Mesendoderm (in vitro differentiated cells): ENCODE results near the gene RBM6.

Experiments
- DNase-seq: peaks from one replicate; pipeline ENCODE4 v3.0.0; 2013
- H2AK5ac ChIP-seq: 2 replicates; pipeline ENCODE4 v1.6.1; 2013; ENCODE audit warnings: low read length, inconsistent platforms
- H2BK120ac ChIP-seq: 2 replicates; pipeline ENCODE4 v1.6.1; 2013; ENCODE audit warnings: low read depth, mild to moderate bottlenecking, low read length, moderate library complexity, mixed read lengths
- H2BK15ac ChIP-seq: replicated peaks from 2 replicates; pipeline ENCODE4 v1.6.1; 2013; ENCODE audit warnings: low read depth, mild to moderate bottlenecking, moderate library complexity
- H2BK5ac ChIP-seq: 2 replicates; pipeline ENCODE4 v1.6.1; 2013; ENCODE audit warnings: low read length, inconsistent platforms
- H3K18ac ChIP-seq: 2 replicates; pipeline ENCODE4 v1.6.1; 2013; ENCODE audit warnings: mild to moderate bottlenecking, low read length, mixed read lengths
- H3K23ac ChIP-seq: one replicate; pipeline ENCODE4 v1.6.1; 2013; ENCODE audit warnings: low read length
- H3K27ac ChIP-seq: 2 replicates; pipeline ENCODE4 v1.5.1; 2013; ENCODE audit warnings: low read depth, mild to moderate bottlenecking, inconsistent platforms, low read length, moderate library complexity
- H3K27me3 ChIP-seq: 2 replicates; pipeline ENCODE4 v1.6.1; 2013; ENCODE audit warnings: low read length, control low read depth, mild to moderate bottlenecking, inconsistent platforms; ENCODE audit not compliant: insufficient read depth, poor library complexity
- H3K36me3 ChIP-seq: 2 replicates; pipeline ENCODE4 v1.6.1; 2013; ENCODE audit warnings: low read length, inconsistent platforms; ENCODE audit not compliant: control insufficient read depth, insufficient read depth
- H3K4ac ChIP-seq: one replicate; pipeline ENCODE4 v1.6.1; 2013; ENCODE audit warnings: low read depth, mild to moderate bottlenecking, low read length, moderate library complexity
- H3K4me1 ChIP-seq: 2 replicates; pipeline ENCODE4 v1.6.1; 2013; ENCODE audit warnings: low read depth, low read length, inconsistent platforms; ENCODE audit not compliant: control insufficient read depth
- H3K4me2 ChIP-seq: 2 replicates; pipeline ENCODE4 v1.6.1; 2013; ENCODE audit warnings: low read length
- H3K4me3 ChIP-seq: 2 replicates; pipeline ENCODE4 v1.5.1; 2013; ENCODE audit warnings: mild to moderate bottlenecking, low read length
- H3K56ac ChIP-seq: one replicate; pipeline ENCODE4 v1.6.1; 2013; ENCODE audit warnings: low read length
- H3K79me1 ChIP-seq: 2 replicates; pipeline ENCODE4 v1.6.1; 2013; ENCODE audit warnings: low read length, inconsistent platforms
- H3K79me2 ChIP-seq: 2 replicates; pipeline ENCODE4 v1.6.1; 2013; ENCODE audit warnings: mild to moderate bottlenecking, low read length; ENCODE audit not compliant: control insufficient read depth, insufficient read depth
- H3K9ac ChIP-seq: 2 replicates; pipeline ENCODE4 v1.6.1; 2013; ENCODE audit warnings: low read length, inconsistent platforms
- H4K5ac ChIP-seq: one replicate; pipeline ENCODE4 v1.6.1; 2013; ENCODE audit warnings: low read length
- H4K8ac ChIP-seq: one replicate; pipeline ENCODE4 v1.6.1; 2013; ENCODE audit warnings: low read depth, mild to moderate bottlenecking, control low read depth, low read length, moderate library complexity
- WGBS: extraction: QIAGEN DNeasy Blood & Tissue Kit; methylation state at CpG from one replicate; pipeline ENCODE4 v1.1.7; 2013; ENCODE audit warnings: low lambda C conversion rate, missing lambda C conversion rate; ENCODE audit not compliant: insufficient coverage; ENCODE audit errors: extremely low coverage; 5-methylcytosine and 5-hydroxymethylcytosine counted together

RBM6 gene

GRCh38 chr3:49955636-49956035, 15.7 kb downstream of the RBM6 start:
- Histone ChIP-seq H3K4me1 (no peaks in the 10 kb centered on the region), H3K23ac (no peak overlapping the region), H3K27ac (no peak overlapping the region), H4K8ac (no peak overlapping the region), H3K36me3 (no peaks in the 10 kb centered on the region), H3K9ac (no peak overlapping the region), H3K79me2 (peaks cover 30% of the 10 kb centered on the region), H3K18ac (no peak overlapping the region), H3K27me3 (no peaks in the 10 kb centered on the region), H3K79me1 (peaks cover 4% of the 10 kb centered on the region), H3K4me2 (no peak overlapping the region), H3K56ac (no peak overlapping the region), H2BK15ac (no peak overlapping the region), H2AK5ac (no peak overlapping the region), H4K5ac (no peak overlapping the region), H3K4ac (no peak overlapping the region), H2BK5ac (no peak overlapping the region), H3K4me3 (no peak overlapping the region), H2BK120ac (no peak overlapping the region)
- WGBS: no CpG with 5 or more reads among the region's 3 CpGs
- DNase-seq: no peak

GRCh38 chr3:49966233-49966942, 26.4 kb downstream of the RBM6 start:
- Histone ChIP-seq H3K9ac (no peak overlapping the region), H4K8ac (no peak overlapping the region), H3K79me2 (no peaks in the 10 kb centered on the region), H2BK5ac (no peak overlapping the region), H3K4me3 (no peak overlapping the region), H3K4me1 (no peaks in the 10 kb centered on the region), H3K36me3 (no peaks in the 10 kb centered on the region), H3K27me3 (no peaks in the 10 kb centered on the region), H3K4me2 (no peak overlapping the region), H2BK15ac (no peak overlapping the region), H3K23ac (no peak overlapping the region), H2BK120ac (no peak overlapping the region), H3K56ac (no peak overlapping the region), H4K5ac (no peak overlapping the region), H3K4ac (no peak overlapping the region), H3K79me1 (peaks cover 7% of the 10 kb centered on the region), H3K18ac (no peak overlapping the region), H3K27ac (no peak overlapping the region), H2AK5ac (no peak overlapping the region)
- no CpG with 5 or more reads among the region's 1 CpG for WGBS
- no peak for DNase-seq

GRCh38 chr3:49967291-49967690, 27.3 kb downstream of the RBM6 start:
- H3K27ac ChIP-seq: no peak overlapping the region
- H3K4me2 ChIP-seq: no peak overlapping the region
- H4K5ac ChIP-seq: no peak overlapping the region
- H3K79me1 ChIP-seq: peaks cover 7% of the 10 kb centered on the region
- WGBS: no CpG with 5 or more reads among the region's 6 CpGs
- H3K27me3 ChIP-seq: no peaks in the 10 kb centered on the region
- no peak overlapping the region for H3K4me3 ChIP-seq
- no peak for DNase-seq
- H3K56ac ChIP-seq: no peak overlapping the region
- H3K18ac ChIP-seq: no peak overlapping the region
- H2BK5ac ChIP-seq: no peak overlapping the region
- H3K9ac ChIP-seq: no peak overlapping the region
- H2AK5ac ChIP-seq: no peak overlapping the region
- no peaks in the 10 kb centered on the region for H3K4me1 ChIP-seq
- H3K4ac ChIP-seq: no peak overlapping the region
- no peak overlapping the region for H2BK120ac ChIP-seq
- no peaks in the 10 kb centered on the region for H3K36me3 ChIP-seq
- no peak overlapping the region for H4K8ac ChIP-seq
- H2BK15ac ChIP-seq: no peak overlapping the region
- no peak overlapping the region for H3K23ac ChIP-seq
- no peaks in the 10 kb centered on the region for H3K79me2 ChIP-seq

- Histone ChIP-seq H3K4me1 (no peaks in the 10 kb centered on the region), H3K79me1 (peaks cover 7% of the 10 kb centered on the region), H2BK15ac (no peak overlapping the region), H3K9ac (no peak overlapping the region), H3K4ac (no peak overlapping the region), H3K27ac (no peak overlapping the region), H3K27me3 (no peaks in the 10 kb centered on the region), H3K56ac (no peak overlapping the region), H3K18ac (no peak overlapping the region), H3K79me2 (no peaks in the 10 kb centered on the region), H4K8ac (no peak overlapping the region), H3K4me2 (no peak overlapping the region), H3K36me3 (no peaks in the 10 kb centered on the region), H2BK120ac (no peak overlapping the region), H2BK5ac (no peak overlapping the region), H3K4me3 (no peak overlapping the region), H2AK5ac (no peak overlapping the region), H4K5ac (no peak overlapping the region), H3K23ac (no peak overlapping the region)
- no peak for DNase-seq
- no CpG with 5 or more reads among the region's 8 CpGs for WGBS
These were observed 28.4 kb downstream of the RBM6 start for GRCh38 chr3:49968346-49968745.

GRCh38 chr3:49972656-49973055, 32.7 kb downstream of the RBM6 start:
- DNase-seq: no peak
- no peak overlapping the region for H3K56ac ChIP-seq
- no peak overlapping the region for H2BK15ac ChIP-seq
- no peaks in the 10 kb centered on the region for H3K27me3 ChIP-seq
- H3K79me2 ChIP-seq: peaks cover 3% of the 10 kb centered on the region
- H3K4me2 ChIP-seq: no peak overlapping the region
- no peaks in the 10 kb centered on the region for H3K36me3 ChIP-seq
- WGBS: no CpG with 5 or more reads among the region's 10 CpGs
- no peaks in the 10 kb centered on the region for H3K4me1 ChIP-seq
- no peak overlapping the region for H3K4ac ChIP-seq
- no peak overlapping the region for H3K9ac ChIP-seq
- H4K5ac ChIP-seq: no peak overlapping the region
- H3K23ac ChIP-seq: no peak overlapping the region
- no peak overlapping the region for H2AK5ac ChIP-seq
- no peak overlapping the region for H2BK120ac ChIP-seq
- no peak overlapping the region for H3K18ac ChIP-seq
- no peak overlapping the region for H4K8ac ChIP-seq
- H3K4me3 ChIP-seq: no peak overlapping the region
- H3K79me1 ChIP-seq: peaks cover under 1% of the 10 kb centered on the region
- no peak overlapping the region for H3K27ac ChIP-seq
- H2BK5ac ChIP-seq: no peak overlapping the region

GRCh38 chr3:49976942-49977341, 37.0 kb downstream of the RBM6 start:
- Histone ChIP-seq H3K23ac (no peak overlapping the region), H3K4me1 (no peaks in the 10 kb centered on the region), H3K79me1 (peaks cover 2% of the 10 kb centered on the region), H3K27ac (no peak overlapping the region), H3K27me3 (no peaks in the 10 kb centered on the region), H3K4me3 (no peak overlapping the region), H2BK5ac (no peak overlapping the region), H3K79me2 (peaks cover 3% of the 10 kb centered on the region), H4K5ac (no peak overlapping the region), H4K8ac (no peak overlapping the region), H3K36me3 (no peaks in the 10 kb centered on the region), H2AK5ac (no peak overlapping the region), H2BK15ac (no peak overlapping the region), H3K56ac (no peak overlapping the region), H3K4me2 (no peak overlapping the region), H3K4ac (no peak overlapping the region), H3K18ac (no peak overlapping the region), H2BK120ac (no peak overlapping the region), H3K9ac (no peak overlapping the region)
- no CpG with 5 or more reads among the region's 2 CpGs for WGBS
- DNase-seq: no peak
